Measurements from ENCODE around the gene ERC1. TPM values are rescaled to one million over a fixed set of nuclear protein-coding genes. Genes with fewer than 3 reads are reported as not detected.

The ERC1 gene
- total RNA-seq, 4 donors from 2014 or later, result 58.0 to 83.2 (median 73.5) TPM

- 84 to 87% methylated on average over 4 of the region's 4 CpGs for WGBS, 2 donors
These were observed 286.9 kb downstream of the ERC1 start for GRCh38 chr12:1277905-1278304.

GRCh38 chr12:1279050-1279449, 288.0 kb downstream of the ERC1 start:
- no peak overlapping the region for H3K4me3 ChIP-seq
- H3K27me3 ChIP-seq, result no peaks in the 10 kb centered on the region
- TF ChIP-seq CTCF (IDR thresholded peaks at IDR 0.05) (peak in 1 of 5 experiments; percentile 14), POLR2A (IDR thresholded peaks at IDR 0.05) (no peak)
- no peaks in the 10 kb centered on the region for H3K36me3 ChIP-seq
- peaks cover 0 to 6% (median 0%) of the 10 kb centered on the region in 4 donors for H3K4me1 ChIP-seq
- no peak overlapping the region for H3K27ac ChIP-seq
- H3K9me3 ChIP-seq, result no peaks in the 10 kb centered on the region
- 25 to 31% methylated on average over 3 of the region's 3 CpGs for WGBS, 2 donors
- DNase-seq (ENCODE audit: low spot score in 2 of 2), result no peak

More at GRCh38 chr12:1277905-1278304, 286.9 kb downstream of the ERC1 start:
- no peak for TF ChIP-seq POLR2A (IDR thresholded peaks at IDR 0.05)
- TF ChIP-seq EP300 (IDR thresholded peaks at IDR 0.05), result no peak
- no peak for TF ChIP-seq CTCF (IDR thresholded peaks at IDR 0.05)
- no peaks in the 10 kb centered on the region for H3K9me3 ChIP-seq
- H3K4me1 ChIP-seq, result peaks cover 0 to 3% (median 0%) of the 10 kb centered on the region in 4 donors
- H3K27me3 ChIP-seq, result no peaks in the 10 kb centered on the region
- no peak overlapping the region for H3K4me3 ChIP-seq
- no peak for DNase-seq (ENCODE audit: low spot score in 2 of 2)
- H3K27ac ChIP-seq, result no peak overlapping the region
- no peaks in the 10 kb centered on the region for H3K36me3 ChIP-seq

DNA sequence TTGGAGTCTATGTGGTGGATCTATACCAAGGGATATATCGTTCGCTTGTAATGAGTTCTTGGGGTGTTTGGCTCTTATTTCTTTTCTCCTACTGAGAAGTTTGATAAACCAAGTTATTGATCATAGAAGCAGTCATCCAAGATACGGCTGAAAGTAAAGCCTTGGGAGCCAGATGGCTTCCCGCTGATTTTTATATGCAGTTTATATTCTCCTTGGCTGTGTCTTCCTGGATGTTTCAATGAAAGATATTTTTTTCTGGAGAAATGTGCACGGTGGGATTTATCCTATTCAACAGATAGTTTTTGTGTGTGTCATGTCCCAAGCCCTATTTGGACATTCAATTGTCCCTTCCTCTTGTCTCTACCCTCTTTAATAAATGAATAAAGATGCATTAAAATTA, 289.0 kb downstream of the ERC1 start:
- Histone ChIP-seq H3K4me1 (peaks cover 0 to 6% (median 0%) of the 10 kb centered on the region in 4 donors), H3K9me3 (no peaks in the 10 kb centered on the region), H3K4me3 (no peak overlapping the region), H3K27ac (no peak overlapping the region), H3K36me3 (no peaks in the 10 kb centered on the region), H3K27me3 (no peaks in the 10 kb centered on the region)
- TF ChIP-seq CTCF (IDR thresholded peaks at IDR 0.05) (no peak), POLR2A (IDR thresholded peaks at IDR 0.05) (no peak), EP300 (IDR thresholded peaks at IDR 0.05) (no peak)
- WGBS, 2 donors, result 93% methylated on average over 5 of the region's 5 CpGs
- DNase-seq (ENCODE audit: low spot score in 2 of 2), result no peak

DNA sequence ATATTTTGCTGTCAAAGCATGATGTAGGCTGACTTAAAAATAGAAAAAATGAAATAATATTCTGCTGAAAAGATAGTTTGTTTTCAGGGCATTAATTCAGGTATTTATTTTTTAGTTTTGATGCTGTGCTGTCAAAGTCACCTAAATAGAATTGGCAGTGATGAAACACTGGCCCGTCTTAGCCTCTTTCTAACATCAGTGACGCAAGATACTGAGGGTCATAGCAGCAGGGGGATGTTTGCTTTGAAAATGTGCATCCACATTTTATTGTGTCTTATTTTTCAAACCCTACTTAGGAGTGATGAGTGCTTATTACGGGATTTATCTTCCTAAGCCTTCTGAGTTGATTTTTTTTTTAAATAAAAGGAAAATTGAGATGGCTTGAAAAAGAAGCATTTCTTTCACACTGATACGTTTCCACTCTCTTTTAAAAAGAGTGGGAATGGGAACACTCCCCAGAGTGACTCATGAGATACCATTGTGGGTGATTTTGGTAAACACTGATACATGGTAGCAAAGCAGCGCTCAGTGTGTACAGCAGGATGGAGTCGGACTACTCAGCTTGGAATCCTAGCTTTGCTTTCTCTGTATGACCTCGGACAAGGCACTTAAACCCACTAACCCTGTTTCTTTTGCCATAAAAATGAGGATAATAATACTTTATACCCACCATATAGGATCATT, 290.8 kb downstream of the ERC1 start:
- no peak for DNase-seq (ENCODE audit: low spot score in 2 of 2)

More for the DNA sequence above, 290.8 kb downstream of the ERC1 start:
- Histone ChIP-seq H3K36me3 (no peaks in the 10 kb centered on the region), H3K27ac (peak overlapping the region in 1 of 4 donors; percentile 55), H3K27me3 (no peaks in the 10 kb centered on the region), H3K4me3 (no peak overlapping the region), H3K4me1 (peaks cover 0 to 6% (median 0%) of the 10 kb centered on the region in 4 donors), H3K9me3 (no peaks in the 10 kb centered on the region)
- TF ChIP-seq EP300 (IDR thresholded peaks at IDR 0.05) (no peak), POLR2A (IDR thresholded peaks at IDR 0.05) (no peak), CTCF (IDR thresholded peaks at IDR 0.05) (no peak)
- WGBS, 2 donors, result 76% methylated on average over 7 of the region's 7 CpGs

All from tibial nerve (tissue), 4 donors.